ENCODE measurements around the gene NSUN7.

The NSUN7 gene

GRCh38 chr4:40856277-40856839 lies 106.6 kb downstream of the NSUN7 start:
- H3K9ac ChIP-seq (ENCODE audit: low read depth, low read length), result no peak overlapping the region
- no peak overlapping the region for H3K4me2 ChIP-seq (ENCODE audit: insufficient read depth, low read length)
- no peak overlapping the region for H2AFZ ChIP-seq (ENCODE audit: low read depth, low read length)
- no peaks in the 10 kb centered on the region for H3K36me3 ChIP-seq (ENCODE audit: insufficient read depth, low read length)
- H3K27ac ChIP-seq (ENCODE audit: low read length), result no peak overlapping the region
- DNase-seq (no peak), ATAC-seq (ENCODE audit: insufficient read depth, low read depth) (no peak)
- TF ChIP-seq EZH2 (IDR thresholded peaks at IDR 0.05; ENCODE audit: borderline replicate concordance, low read depth, low read length, severe bottlenecking) (no peak), CTCF (IDR thresholded peaks at IDR 0.05; ENCODE audit: borderline replicate concordance, extremely low read depth, low read length, poor library complexity, severe bottlenecking) (no peak)
- no peaks in the 10 kb centered on the region for H3K79me2 ChIP-seq (ENCODE audit: insufficient read depth, low read length)
- no peaks in the 10 kb centered on the region for H3K4me1 ChIP-seq (ENCODE audit: insufficient read depth, low read length)
- no peaks in the 10 kb centered on the region for H3K9me3 ChIP-seq (ENCODE audit: insufficient read depth, low read length, severe bottlenecking)
- no peaks in the 10 kb centered on the region for H4K20me1 ChIP-seq (ENCODE audit: insufficient read depth, low read length)
- no peak overlapping the region for H3K4me3 ChIP-seq (ENCODE audit: low read depth in 1 of 2, low read length in 2 of 2)
- peaks cover 7% of the 10 kb centered on the region for H3K27me3 ChIP-seq (ENCODE audit: insufficient read depth, low read length, poor library complexity)

GRCh38 chr4:40856840-40857362 lies 107.1 kb downstream of the NSUN7 start:
- H3K27ac ChIP-seq (ENCODE audit: low read length), result no peak overlapping the region
- no peak overlapping the region for H3K4me3 ChIP-seq (ENCODE audit: low read depth in 1 of 2, low read length in 2 of 2)
- H3K79me2 ChIP-seq (ENCODE audit: insufficient read depth, low read length), result no peaks in the 10 kb centered on the region
- H3K9me3 ChIP-seq (ENCODE audit: insufficient read depth, low read length, severe bottlenecking), result no peaks in the 10 kb centered on the region
- H2AFZ ChIP-seq (ENCODE audit: low read depth, low read length), result no peak overlapping the region
- no peak overlapping the region for H3K9ac ChIP-seq (ENCODE audit: low read depth, low read length)
- no peak for DNase-seq
- H3K4me2 ChIP-seq (ENCODE audit: insufficient read depth, low read length), result no peak overlapping the region
- ATAC-seq (ENCODE audit: insufficient read depth, low read depth), result no peak
- H3K36me3 ChIP-seq (ENCODE audit: insufficient read depth, low read length), result no peaks in the 10 kb centered on the region
- no peak for TF ChIP-seq EZH2 (IDR thresholded peaks at IDR 0.05; ENCODE audit: borderline replicate concordance, low read depth, low read length, severe bottlenecking)
- TF ChIP-seq CTCF (IDR thresholded peaks at IDR 0.05; ENCODE audit: borderline replicate concordance, extremely low read depth, low read length, poor library complexity, severe bottlenecking), result no peak
- H3K27me3 ChIP-seq (ENCODE audit: insufficient read depth, low read length, poor library complexity), result peaks cover 7% of the 10 kb centered on the region
- no peaks in the 10 kb centered on the region for H3K4me1 ChIP-seq (ENCODE audit: insufficient read depth, low read length)
- H4K20me1 ChIP-seq (ENCODE audit: insufficient read depth, low read length), result no peaks in the 10 kb centered on the region

GRCh38 chr4:40857956-40858355 lies 108.2 kb downstream of the NSUN7 start:
- H3K9ac ChIP-seq (ENCODE audit: low read depth, low read length), result no peak overlapping the region
- no peak for DNase-seq
- H3K79me2 ChIP-seq (ENCODE audit: insufficient read depth, low read length), result no peaks in the 10 kb centered on the region
- no peak overlapping the region for H3K4me2 ChIP-seq (ENCODE audit: insufficient read depth, low read length)
- peaks cover 9% of the 10 kb centered on the region for H3K27me3 ChIP-seq (ENCODE audit: insufficient read depth, low read length, poor library complexity)
- no peak overlapping the region for H3K4me3 ChIP-seq (ENCODE audit: low read depth in 1 of 2, low read length in 2 of 2)
- TF ChIP-seq CTCF (IDR thresholded peaks at IDR 0.05; ENCODE audit: borderline replicate concordance, extremely low read depth, low read length, poor library complexity, severe bottlenecking) (no peak), EZH2 (IDR thresholded peaks at IDR 0.05; ENCODE audit: borderline replicate concordance, low read depth, low read length, severe bottlenecking) (no peak)
- no peaks in the 10 kb centered on the region for H4K20me1 ChIP-seq (ENCODE audit: insufficient read depth, low read length)
- H3K27ac ChIP-seq (ENCODE audit: low read length), result no peak overlapping the region
- no peak for ATAC-seq (ENCODE audit: insufficient read depth, low read depth)
- H3K4me1 ChIP-seq (ENCODE audit: insufficient read depth, low read length), result no peaks in the 10 kb centered on the region
- no peaks in the 10 kb centered on the region for H3K36me3 ChIP-seq (ENCODE audit: insufficient read depth, low read length)
- no peak overlapping the region for H2AFZ ChIP-seq (ENCODE audit: low read depth, low read length)
- no peaks in the 10 kb centered on the region for H3K9me3 ChIP-seq (ENCODE audit: insufficient read depth, low read length, severe bottlenecking)
